GM19324 (cell line): Measurements from ENCODE around the gene SLC25A20.
"Not testable (repeated sequence)": the region's sequence is repeated elsewhere in the genome, so short reads cannot be mapped to it uniquely, and the experiment has no call there.

Experiments used
- ATAC-seq: cut with Tn5 transposase; IDR thresholded peaks from one replicate; pipeline ENCODE4 v1.9.1; 2021; ENCODE audit warnings: mild to moderate bottlenecking, moderate library complexity; ENCODE audit not compliant: unreplicated experiment, low FRiP score

Gene SLC25A20, protein sequence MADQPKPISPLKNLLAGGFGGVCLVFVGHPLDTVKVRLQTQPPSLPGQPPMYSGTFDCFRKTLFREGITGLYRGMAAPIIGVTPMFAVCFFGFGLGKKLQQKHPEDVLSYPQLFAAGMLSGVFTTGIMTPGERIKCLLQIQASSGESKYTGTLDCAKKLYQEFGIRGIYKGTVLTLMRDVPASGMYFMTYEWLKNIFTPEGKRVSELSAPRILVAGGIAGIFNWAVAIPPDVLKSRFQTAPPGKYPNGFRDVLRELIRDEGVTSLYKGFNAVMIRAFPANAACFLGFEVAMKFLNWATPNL

DNA sequence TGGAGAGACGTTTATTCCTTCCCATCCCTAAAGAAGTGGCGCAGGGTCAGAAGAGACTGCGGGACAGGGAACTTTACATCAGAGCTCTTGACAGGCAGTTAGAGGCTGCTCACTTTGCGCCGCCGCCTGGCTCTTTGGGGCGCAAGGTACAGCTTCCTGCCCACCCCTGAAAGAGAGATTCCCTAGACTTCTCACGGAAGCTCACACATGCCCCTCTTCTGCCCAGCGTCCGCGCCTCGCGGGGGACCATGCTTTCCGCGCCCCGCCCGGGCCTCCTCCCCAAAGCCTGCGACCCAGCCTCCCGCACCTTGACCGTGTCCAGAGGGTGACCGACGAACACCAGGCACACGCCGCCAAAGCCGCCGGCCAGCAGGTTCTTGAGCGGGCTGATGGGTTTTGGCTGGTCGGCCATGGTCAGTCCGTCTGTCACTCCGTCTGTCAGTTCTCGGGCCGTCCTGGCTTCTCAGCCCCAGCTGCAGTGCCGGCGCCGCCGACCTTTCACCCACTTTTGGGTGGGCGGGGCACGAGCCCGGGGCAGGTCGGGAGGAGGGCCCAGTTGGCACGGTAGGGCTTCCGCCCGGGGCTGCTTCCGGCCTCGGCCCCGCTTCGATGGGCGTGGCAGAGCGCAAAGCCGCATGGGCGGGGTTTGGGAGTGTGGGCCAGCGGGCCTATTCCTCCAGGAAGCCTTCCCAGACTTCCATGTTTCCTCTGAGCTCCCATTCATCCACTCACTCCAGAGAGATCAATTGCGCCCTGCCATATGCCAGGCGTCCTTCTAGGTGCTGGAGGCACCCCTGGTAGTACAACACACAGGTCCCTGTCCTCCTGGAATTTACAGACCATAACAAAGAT, at the start of gene SLC25A20:
TSS of gene SLC25A20 (minus strand) at position 500 of the 852 bp plus-strand sequence. CDS start at position 412, 88 bp downstream.
- ATAC-seq, result peak; percentile 94

DNA sequence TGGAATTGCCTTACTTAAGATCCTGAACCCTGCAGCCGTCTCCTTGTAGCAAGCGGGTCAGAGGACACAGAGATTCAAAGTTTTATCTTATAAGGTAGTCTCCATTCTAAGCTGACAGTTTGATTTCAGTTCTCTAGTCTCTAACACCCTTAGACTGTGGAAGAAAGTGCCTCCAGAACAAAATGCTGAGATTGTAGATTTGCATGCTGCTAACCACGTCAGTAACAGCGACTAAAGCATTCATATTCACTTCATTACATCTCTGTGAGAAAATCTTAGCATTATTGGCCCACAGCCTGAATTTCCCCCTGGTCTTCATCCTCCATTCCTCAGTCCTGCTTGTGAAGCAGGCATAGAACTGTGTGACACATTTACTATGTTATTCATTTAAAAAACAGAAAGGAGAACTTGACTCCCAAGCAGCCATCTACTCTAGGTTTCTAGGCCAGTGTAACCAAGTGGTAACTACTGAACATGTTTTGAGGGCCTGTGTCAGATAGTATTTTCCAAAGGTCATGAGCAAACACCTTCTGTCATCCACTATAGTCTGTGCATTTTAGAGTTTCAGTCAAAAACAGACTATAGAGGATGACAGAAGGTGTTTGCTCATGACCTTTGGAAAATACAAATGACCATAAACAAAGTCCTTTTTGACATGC, 47.3 kb upstream of the SLC25A20 start:
- no peak for ATAC-seq

GRCh38 chr3:48945432-48945831, 46.8 kb upstream of the SLC25A20 start:
- no peak for ATAC-seq

DNA sequence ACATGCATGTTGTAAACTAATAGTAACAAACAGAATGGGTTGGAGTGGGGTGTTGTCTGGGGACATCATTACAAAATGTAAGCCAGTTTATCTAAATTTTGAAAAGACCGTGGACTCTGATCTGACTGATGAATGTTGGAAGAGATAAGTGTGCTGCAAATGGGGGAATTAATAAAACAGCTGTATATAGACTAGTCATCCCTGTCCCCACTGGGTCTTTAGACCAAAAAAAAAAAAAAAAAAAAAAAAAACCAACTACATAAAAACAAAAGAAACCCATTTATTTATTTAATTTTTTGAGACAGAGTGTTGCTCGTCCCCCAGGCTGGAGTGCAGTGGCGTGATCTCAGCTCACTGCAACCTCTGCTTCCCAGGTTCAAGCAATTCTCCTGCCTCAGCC, 40.0 kb upstream of the SLC25A20 start:
- no peak for ATAC-seq

DNA sequence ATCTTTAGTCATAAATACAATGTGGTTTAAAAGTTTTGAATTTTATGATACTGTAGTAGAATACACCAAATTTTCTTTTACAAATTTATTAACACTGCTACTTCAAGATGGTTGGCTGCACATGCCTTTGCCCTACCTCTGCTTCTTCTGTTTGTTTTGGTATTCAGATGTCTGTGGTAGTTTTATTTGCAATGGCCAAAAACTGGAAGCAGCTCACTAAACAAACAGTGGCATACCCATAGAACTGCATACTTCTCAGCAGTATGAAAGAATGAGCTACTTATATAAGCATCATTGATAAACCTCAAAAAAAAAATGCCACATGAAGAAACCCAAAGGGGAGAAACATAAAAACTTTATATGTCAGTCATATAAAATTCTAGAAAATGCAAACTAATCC, 39.5 kb upstream of the SLC25A20 start:
- no peak for ATAC-seq

DNA sequence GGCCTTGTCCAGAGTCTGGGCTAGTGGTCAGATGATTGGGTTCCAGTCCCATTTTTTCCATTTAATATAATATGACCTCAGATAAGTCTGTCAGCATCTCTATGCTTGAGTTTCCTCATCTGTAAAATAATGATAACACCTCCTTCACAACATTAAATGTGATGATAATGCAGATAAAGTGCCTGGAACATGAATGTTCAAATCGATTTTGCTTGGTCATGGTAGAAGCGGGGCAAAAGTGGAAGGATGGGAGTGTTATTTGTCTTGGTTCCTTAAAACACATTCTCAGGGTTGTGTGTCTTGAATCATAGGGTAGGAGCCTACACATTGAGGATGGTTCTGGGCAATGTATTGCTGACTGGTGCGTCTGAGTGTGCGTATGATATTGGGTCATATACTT, 36.8 kb upstream of the SLC25A20 start:
- ATAC-seq, result no peak

DNA sequence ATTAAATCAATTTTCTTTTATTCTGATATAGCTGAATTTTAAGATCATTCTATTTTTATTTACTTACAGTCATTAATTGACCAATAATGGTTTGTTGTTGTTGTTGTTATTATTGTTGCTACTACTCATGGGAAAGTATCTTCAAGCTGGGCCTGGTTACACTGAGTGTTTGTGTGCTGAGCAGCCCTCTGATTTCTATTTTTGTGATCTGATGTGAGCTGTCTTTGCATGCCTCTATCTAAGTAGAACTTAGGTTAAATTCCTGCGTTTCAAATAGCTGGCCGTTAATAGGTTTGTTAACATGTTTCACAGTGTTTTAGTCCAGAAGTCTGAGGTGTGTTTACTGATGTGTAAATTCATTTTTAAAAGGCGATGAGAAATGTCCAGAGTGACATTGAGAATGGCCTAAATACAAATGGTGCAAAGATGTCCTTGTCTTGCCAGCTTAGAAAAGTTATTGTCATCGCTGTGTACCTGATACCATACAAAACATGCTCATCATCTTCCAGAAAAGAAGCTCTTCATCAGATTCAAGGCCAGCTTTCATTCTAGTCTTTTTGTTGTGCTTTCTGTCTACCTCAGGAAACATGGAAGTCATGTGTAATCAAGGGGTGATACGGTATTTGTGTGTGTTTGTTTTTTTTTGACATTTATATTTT, 35.8 kb upstream of the SLC25A20 start:
- ATAC-seq, result no peak

GRCh38 chr3:48931944-48932580, 33.4 kb upstream of the SLC25A20 start:
- no peak for ATAC-seq

DNA sequence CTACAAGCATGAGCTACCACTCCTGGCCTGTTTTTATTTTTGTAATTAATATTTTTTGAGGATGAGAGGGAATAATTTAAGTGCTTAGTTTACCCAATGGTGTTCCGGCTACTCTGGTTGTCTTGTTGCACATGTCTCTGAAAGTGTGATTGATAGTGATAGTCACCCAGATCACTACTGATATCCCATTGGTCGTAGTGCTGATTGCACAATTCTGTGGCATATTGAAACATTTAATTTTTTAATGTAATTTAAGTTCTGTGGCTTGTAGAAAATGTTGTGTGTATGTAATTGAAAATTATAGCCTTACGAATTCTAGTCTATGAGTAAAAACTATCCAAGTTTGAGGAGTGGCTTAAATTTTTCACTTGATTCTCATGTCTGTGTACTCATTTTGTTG, 31.9 kb upstream of the SLC25A20 start:
- ATAC-seq, result no peak

DNA sequence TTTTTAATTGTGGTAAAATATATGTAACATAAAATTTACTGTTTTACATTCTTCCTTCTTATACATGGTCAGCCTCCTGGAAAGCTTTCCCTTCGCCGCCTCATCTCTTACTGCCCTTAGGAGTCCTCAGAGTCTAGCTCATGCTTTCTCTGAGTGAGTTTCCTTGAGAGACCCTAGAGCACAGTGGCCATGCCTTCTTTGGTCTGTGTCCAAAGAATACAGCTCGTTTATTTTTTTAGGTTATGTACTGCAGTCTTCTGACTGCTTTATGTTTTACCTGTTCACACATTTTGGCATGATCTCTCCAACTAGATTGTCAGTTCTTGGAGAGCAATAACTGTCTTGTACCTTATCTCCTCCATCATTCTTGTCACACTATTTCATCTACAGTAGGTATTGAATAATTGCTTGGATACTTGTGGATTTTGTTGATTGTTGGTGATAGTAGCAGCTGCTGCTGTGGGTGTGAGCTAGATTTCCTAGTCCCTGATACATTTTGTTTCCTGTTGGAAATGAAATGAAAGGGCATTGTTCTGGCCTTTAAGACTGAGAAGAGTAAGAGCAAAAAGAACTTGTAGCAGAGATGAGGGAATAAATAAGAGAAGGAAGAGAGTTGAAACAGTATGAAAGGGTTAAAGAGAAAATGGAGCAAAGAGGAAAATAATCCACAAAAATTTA, 30.8 kb upstream of the SLC25A20 start:
- no peak for ATAC-seq

DNA sequence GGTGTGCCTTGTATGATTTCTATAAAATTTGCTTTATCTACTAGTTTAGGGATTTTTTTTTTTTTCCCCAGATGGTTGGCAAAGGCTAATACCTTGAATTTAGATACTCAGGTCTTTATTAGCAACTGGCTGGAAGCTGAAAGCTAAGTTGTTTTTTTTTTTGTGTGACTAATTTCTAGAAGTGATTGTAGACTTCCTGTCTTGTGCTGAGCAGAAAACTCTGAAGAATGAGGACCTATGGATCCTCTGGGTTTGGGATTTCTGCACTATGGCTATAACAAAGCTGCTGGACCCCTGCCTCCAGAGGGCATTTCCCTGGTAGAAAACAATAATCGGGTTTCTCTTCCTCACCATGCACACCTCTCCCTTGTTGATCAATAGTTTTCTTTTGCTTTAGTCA, 30.0 kb upstream of the SLC25A20 start:
- no peak for ATAC-seq

DNA sequence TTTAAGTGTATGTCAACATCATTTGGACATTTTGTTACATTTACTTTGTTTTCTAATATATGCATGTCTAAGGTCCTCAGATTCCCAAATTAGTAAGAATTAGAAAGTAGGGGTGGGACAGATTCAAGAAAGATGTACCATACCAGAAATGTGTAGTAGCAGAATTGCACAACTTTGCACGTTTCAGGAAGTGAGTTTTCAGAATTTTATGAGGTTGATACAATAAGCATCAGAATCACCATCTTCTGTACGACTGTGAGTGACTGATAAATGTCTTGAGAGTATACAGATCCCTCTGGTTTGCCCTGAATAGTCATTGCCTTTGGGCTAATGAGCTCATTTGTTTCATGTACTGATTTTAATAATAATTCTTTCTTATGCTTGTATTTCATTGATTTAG, 29.2 kb upstream of the SLC25A20 start:
- no peak for ATAC-seq

DNA sequence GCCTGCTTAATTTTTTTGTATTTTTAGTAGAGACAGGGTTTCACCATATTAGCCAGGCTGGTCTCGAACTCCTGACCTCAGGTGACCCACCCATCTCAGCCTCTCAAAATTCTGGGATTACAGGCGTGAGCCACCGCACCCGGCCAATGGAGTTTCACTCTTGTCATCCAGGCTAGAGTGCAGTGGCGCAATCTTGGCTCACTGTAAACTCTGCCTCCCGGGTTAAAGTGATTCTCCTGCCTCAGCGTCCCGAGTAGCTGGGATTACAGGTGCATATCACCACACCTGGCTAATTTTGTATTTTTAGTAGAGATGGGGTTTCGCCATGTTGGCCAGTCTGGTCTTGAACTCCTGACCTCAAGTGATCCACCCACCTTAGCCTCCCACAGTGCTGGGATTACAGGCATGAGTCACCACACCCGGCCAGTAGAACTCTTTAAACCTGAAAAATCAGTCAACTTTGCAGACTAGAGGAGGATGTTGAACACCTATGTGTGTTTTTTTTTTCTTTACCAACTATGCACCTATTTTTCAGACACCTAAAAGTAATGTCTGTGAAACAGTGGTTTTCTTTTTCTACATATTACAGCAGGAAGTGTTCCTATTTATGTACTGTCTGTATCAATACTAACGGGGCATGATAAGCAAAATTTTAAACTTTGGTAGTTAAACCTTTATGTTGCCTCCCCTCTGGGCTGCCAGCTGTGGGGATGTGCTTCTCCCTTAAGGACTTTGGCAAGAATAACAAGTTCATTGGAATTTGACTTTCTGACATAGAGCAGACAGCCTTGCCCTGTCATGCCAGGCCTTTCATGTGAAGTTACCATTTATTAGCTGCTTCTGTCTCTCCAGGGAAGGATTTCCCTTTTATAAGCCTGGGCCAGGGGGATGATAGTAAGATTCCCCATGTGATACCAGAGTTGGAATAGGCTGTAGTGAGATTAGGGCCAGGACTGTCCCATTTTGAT, 28.0 kb upstream of the SLC25A20 start:
- no peak for ATAC-seq

GRCh38 chr3:48919215-48920138, 20.8 kb upstream of the SLC25A20 start:
- peak; percentile 21 for ATAC-seq

GRCh38 chr3:48918388-48919214, 19.9 kb upstream of the SLC25A20 start, which contains the start of gene ARIH2:
Gene ARIH2 (plus strand): TSS chr3:48918842. CDS start chr3:48927559, 8,717 bp downstream.
- peak; percentile 87 for ATAC-seq

GRCh38 chr3:48915296-48915695, 16.6 kb upstream of the SLC25A20 start:
- no peak for ATAC-seq

DNA sequence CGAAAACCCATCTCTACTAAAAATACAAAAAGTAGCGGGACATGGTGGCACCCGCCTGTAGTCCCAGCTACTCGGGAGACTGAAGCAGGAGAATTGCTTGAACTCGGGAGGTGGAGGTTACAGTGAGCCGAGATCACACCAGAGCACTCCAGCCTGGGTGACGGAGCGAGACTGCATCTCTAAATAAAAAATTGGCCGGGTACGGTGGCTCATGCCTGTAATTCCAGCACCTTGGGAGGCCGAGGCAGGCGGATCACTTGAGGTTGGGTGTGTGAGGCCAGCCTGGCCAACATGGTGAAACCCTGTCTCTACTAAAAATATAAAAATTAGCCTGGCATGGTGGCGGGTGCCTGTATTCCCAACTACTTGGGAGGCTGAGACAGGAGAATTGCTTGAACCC, 8.3 kb upstream of the SLC25A20 start:
- not testable (repeated sequence) for ATAC-seq
